GM18508 (cell line): ENCODE results near the gene PTPRM.

ENCODE experiments used
- ATAC-seq: cut with Tn5 transposase; IDR thresholded peaks from one replicate; pipeline ENCODE4 v1.9.1; 2021; ENCODE audit warnings: moderate number of reproducible peaks; ENCODE audit not compliant: insufficient read depth, unreplicated experiment

PTPRM gene

GRCh38 chr18:8241731-8242130 is 674.6 kb downstream of the PTPRM start:
- no peak for ATAC-seq

- ATAC-seq = no peak
Observed at GRCh38 chr18:8242151-8242696, 675.1 kb downstream of the PTPRM start.

- no peak for ATAC-seq
Observed at GRCh38 chr18:8247700-8248099, 680.6 kb downstream of the PTPRM start.

GRCh38 chr18:8248576-8248975 is 681.5 kb downstream of the PTPRM start:
- no peak for ATAC-seq

- no peak for ATAC-seq
Observed at GRCh38 chr18:8249811-8250210, 682.7 kb downstream of the PTPRM start.

- no peak for ATAC-seq
Observed at GRCh38 chr18:8252371-8252770, 685.3 kb downstream of the PTPRM start.

- no peak for ATAC-seq
Observed at GRCh38 chr18:8253944-8254343, 686.8 kb downstream of the PTPRM start.

- ATAC-seq = no peak
Observed at GRCh38 chr18:8254654-8255053, 687.5 kb downstream of the PTPRM start.

GRCh38 chr18:8257851-8258434 is 690.8 kb downstream of the PTPRM start:
- ATAC-seq = no peak

- no peak for ATAC-seq
Observed at GRCh38 chr18:8260319-8260718, 693.2 kb downstream of the PTPRM start.

- ATAC-seq = no peak
Observed at GRCh38 chr18:8260827-8261226, 693.7 kb downstream of the PTPRM start.

GRCh38 chr18:8261651-8262091 is 694.6 kb downstream of the PTPRM start:
- ATAC-seq = no peak

- ATAC-seq = no peak
Observed at GRCh38 chr18:8262221-8262620, 695.1 kb downstream of the PTPRM start.

- ATAC-seq = no peak
Observed at GRCh38 chr18:8264116-8264515, 697.0 kb downstream of the PTPRM start.

GRCh38 chr18:8264861-8265411 is 697.8 kb downstream of the PTPRM start:
- no peak for ATAC-seq

- no peak for ATAC-seq
Observed at GRCh38 chr18:8272254-8272653, 705.1 kb downstream of the PTPRM start.

GRCh38 chr18:8274370-8274769 is 707.3 kb downstream of the PTPRM start:
- ATAC-seq = no peak

- no peak for ATAC-seq
Observed at GRCh38 chr18:8276406-8276805, 709.3 kb downstream of the PTPRM start.

- ATAC-seq = no peak
Observed at GRCh38 chr18:8277270-8277669, 710.2 kb downstream of the PTPRM start.

GRCh38 chr18:8279346-8279745 is 712.2 kb downstream of the PTPRM start:
- no peak for ATAC-seq

GRCh38 chr18:8279781-8280330 is 712.7 kb downstream of the PTPRM start:
- ATAC-seq = no peak
